HepG2 (cell line): Measurements from ENCODE around the gene EPN2. TPM values are rescaled to one million over a fixed set of nuclear protein-coding genes. Genes with fewer than 3 reads are reported as not detected.

Source experiments
- AGO2 ChIP-seq: fragments of 200-400 bp; formaldehyde crosslinking; optimal IDR thresholded peaks from 2 replicates; pipeline ENCODE3; 2017; ENCODE audit warnings: mild to moderate bottlenecking, low read depth, low read length, moderate library complexity
- ARNT ChIP-seq: fragments of 450-650 bp; IDR thresholded peaks from 2 replicates; pipeline ENCODE4 v1.6.1; 2017
- ATAD3A ChIP-seq: sonication (generic); formaldehyde crosslinking; IDR thresholded peaks from 2 replicates; pipeline ENCODE4 v1.4.0; 2020; ENCODE audit warnings: missing genetic modification reagents
- ATF4 ChIP-seq, 2 experiments: fragments of 450-650 bp in 1 of 2; sonication (generic) in 1 of 2; formaldehyde crosslinking; IDR thresholded peaks; 2 replicates each; pipeline versions ENCODE4 v1.5.0 to v1.8.0; 2020 to 2022; ENCODE audit warnings: mild to moderate bottlenecking in 1 of 2, missing genetic modification reagents in 1 of 2
- CERS6 ChIP-seq: sonication (generic); formaldehyde crosslinking; IDR thresholded peaks from 2 replicates; pipeline ENCODE4 v1.5.0; 2020; ENCODE audit warnings: missing genetic modification reagents
- EED ChIP-seq: sonication (generic); formaldehyde crosslinking; IDR thresholded peaks from 2 replicates; pipeline ENCODE4 v1.5.0; 2020; ENCODE audit warnings: mild to moderate bottlenecking, missing genetic modification reagents
- FOXO4 ChIP-seq: sonication (generic); formaldehyde crosslinking; conservative IDR thresholded peaks from 2 replicates; pipeline ENCODE4 v1.8.1; 2023; ENCODE audit warnings: missing genetic modification reagents
- GLI4 ChIP-seq: sonication (generic); formaldehyde crosslinking; IDR thresholded peaks from 2 replicates; pipeline ENCODE4 v1.5.1; 2020; ENCODE audit warnings: missing genetic modification reagents, mild to moderate bottlenecking, moderate library complexity, borderline replicate concordance
- GTF2F1 ChIP-seq: fragments of 150-350 bp; IDR thresholded peaks from 2 replicates; pipeline ENCODE4 v1.6.1; 2014; ENCODE audit warnings: low read length
- HDAC1 ChIP-seq: sonication (generic); formaldehyde crosslinking; IDR thresholded peaks from 2 replicates; pipeline ENCODE4 v1.5.1; 2020; ENCODE audit warnings: mild to moderate bottlenecking, missing genetic modification reagents
- KLF6 ChIP-seq: IDR thresholded peaks from 2 replicates; pipeline ENCODE4 v1.8.0; 2016; ENCODE audit warnings: missing biosample characterization, missing genetic modification reagents
- MAFK ChIP-seq, 2 experiments: IDR thresholded peaks in 1 of 2; conservative IDR thresholded peaks in 1 of 2; 2 replicates each; pipeline ENCODE4 v1.6.1; 2011; ENCODE audit warnings: improper control_type of control experiment in 2 of 2, low read length in 2 of 2
- NFIC ChIP-seq: IDR thresholded peaks from 2 replicates; pipeline ENCODE4 v1.6.1; 2012; ENCODE audit warnings: mild to moderate bottlenecking, low read length, inconsistent platforms
- REPIN1 ChIP-seq: sonication (generic); formaldehyde crosslinking; IDR thresholded peaks from 2 replicates; pipeline ENCODE4 v1.8.0; 2022; ENCODE audit warnings: missing genetic modification reagents, low read depth, mild to moderate bottlenecking, borderline replicate concordance
- RNF2 ChIP-seq: fragments of 450-650 bp; conservative IDR thresholded peaks from 2 replicates; pipeline ENCODE4 v1.6.1; 2016; ENCODE audit warnings: low read depth
- SIN3B ChIP-seq: fragments of 150-350 bp; IDR thresholded peaks from 2 replicates; pipeline ENCODE4 v1.6.1; 2014; ENCODE audit warnings: low read length
- TEF ChIP-seq: sonication (generic); formaldehyde crosslinking; IDR thresholded peaks from 2 replicates; pipeline ENCODE4 v1.5.0; 2020; ENCODE audit warnings: missing genetic modification reagents
- U2AF1 ChIP-seq: fragments of 200-400 bp; formaldehyde crosslinking; optimal IDR thresholded peaks from 2 replicates; pipeline ENCODE3; 2017; ENCODE audit warnings: mild to moderate bottlenecking, low read depth, low read length
- ZBTB34 ChIP-seq: sonication (generic); formaldehyde crosslinking; IDR thresholded peaks from 2 replicates; pipeline ENCODE4 v1.8.0; 2022; ENCODE audit warnings: mild to moderate bottlenecking, missing genetic modification reagents
- ZFP82 ChIP-seq: sonication (generic); formaldehyde crosslinking; IDR thresholded peaks from 2 replicates; pipeline ENCODE4 v1.5.1; 2020; ENCODE audit warnings: mild to moderate bottlenecking, missing genetic modification reagents, borderline replicate concordance
- ZNF225 ChIP-seq: sonication (generic); formaldehyde crosslinking; IDR thresholded peaks from 2 replicates; pipeline ENCODE4 v1.4.0; 2020; ENCODE audit warnings: mild to moderate bottlenecking, missing genetic modification reagents
- ZNF235 ChIP-seq: sonication (generic); formaldehyde crosslinking; IDR thresholded peaks from 2 replicates; pipeline ENCODE4 v1.8.1; 2023; ENCODE audit warnings: mild to moderate bottlenecking, missing genetic modification reagents, borderline replicate concordance
- ZNF260 ChIP-seq: sonication (generic); formaldehyde crosslinking; IDR thresholded peaks from 2 replicates; pipeline ENCODE4 v1.4.0; 2020; ENCODE audit warnings: missing genetic modification reagents, low read depth, mild to moderate bottlenecking, borderline replicate concordance
- ZNF382 ChIP-seq: sonication (generic); formaldehyde crosslinking; IDR thresholded peaks from 2 replicates; pipeline ENCODE4 v1.5.0; 2020; ENCODE audit warnings: missing genetic modification reagents, mild to moderate bottlenecking, borderline replicate concordance
- ZNF703 ChIP-seq: sonication (generic); formaldehyde crosslinking; IDR thresholded peaks from 2 replicates; pipeline ENCODE4 v1.5.1; 2020; ENCODE audit warnings: missing genetic modification reagents, mild to moderate bottlenecking, moderate library complexity, borderline replicate concordance
- ZNF761 ChIP-seq: sonication (generic); formaldehyde crosslinking; conservative IDR thresholded peaks from 2 replicates; pipeline ENCODE4 v1.4.0; 2020; ENCODE audit warnings: mild to moderate bottlenecking, missing genetic modification reagents
- polyA plus RNA-seq, 8 experiments: library from polyadenylated mRNA; depleted of rRNA in 3 of 8; stranded (reverse) in 7 of 8; unstranded in 1 of 8; fragments of >200 nt; fragmentation: Illumina TruSeq in 4 of 8; extraction: Trizol in 4 of 8; gene quantifications; 2 replicates each; pipeline versions ENCODE4 v1.2.1 to v1.2.3, GENCODE V29; 2011 to 2016; ENCODE audit warnings: low read depth in 4 of 8, missing spikeins in 1 of 8, mixed read lengths in 1 of 8; ENCODE audit not compliant: insufficient read depth in 1 of 8
- total RNA-seq, 5 experiments: library from RNA; depleted of rRNA; stranded (reverse); fragments of >200 nt; fragmentation: Illumina TruSeq; extraction: Trizol; gene quantifications; 2 replicates each; pipeline ENCODE4 v1.2.3, GENCODE V29; 2016; ENCODE audit warnings: low read depth in 1 of 5

EPN2 gene
- total and polyA plus RNA-seq, 2 of the 13 experiments (the other 11 are each of a cell fraction or from before 2014, with no cell fraction given) = 7.8 to 19.2 TPM

- TF ChIP-seq GLI4 (CRISPR knock-in tag) (0 out of 2 replicates have a peak, but pooled peaks have one; percentile 45), ZNF260 (CRISPR knock-in tag) (no peak), MAFK (conservative IDR thresholded peaks at IDR 0.05 in 1 of 2, IDR thresholded peaks at IDR 0.05 in 1 of 2; ENCODE audit: low read length in 2 of 2) (no peak), SIN3B (no peak), ATF4 (CRISPR knock-in tag; IDR thresholded peaks at IDR 0.05) (no peak), ZNF382 (CRISPR knock-in tag) (no peak), FOXO4 (no peak), EED (CRISPR knock-in tag) (no peak), HDAC1 (CRISPR knock-in tag) (no peak; the same call in 1 of the 2 replicates), GTF2F1 (no peak), KLF6 (CRISPR knock-in tag) (peak; percentile 58; the same call in 1 of the 2 replicates), ZNF761 (CRISPR knock-in tag) (peak; percentile 23; the same call in 1 of the 2 replicates), ARNT (no peak), ZFP82 (CRISPR knock-in tag) (no peak), ATAD3A (CRISPR knock-in tag) (no peak), ZNF225 (no peak), ZBTB34 (CRISPR knock-in tag) (peak; percentile 87; the same call in 1 of the 2 replicates), RNF2 (peak; percentile 92), TEF (CRISPR knock-in tag) (no peak), AGO2 (peak; percentile 84), NFIC (no peak), REPIN1 (peak; percentile 93), CERS6 (CRISPR knock-in tag) (no peak), U2AF1 (no peak), ZNF703 (no peak), ZNF235 (CRISPR knock-in tag) (no peak)
These were observed 100.0 kb downstream of the EPN2 start (continued) for GRCh38 chr17:19336938-19337711.
